SK-N-SH treated with all-trans-retinoic acid at 6 μM for 48 hours (cell line): ENCODE results near the gene CCDC172.

ENCODE experiments used
- ATAC-seq: fragments of 200-7000 bp; cut with Tn5 transposase; 3 replicates; pipeline ENCODE4 v1.9.1; 2020; ENCODE audit warnings: mild to moderate bottlenecking, moderate library complexity
- ARNTL ChIP-seq: fragments of 450-650 bp; formaldehyde crosslinking; IDR thresholded peaks from 2 replicates; pipeline ENCODE4 v1.5.0; 2020; ENCODE audit warnings: low read depth, mild to moderate bottlenecking, moderate library complexity, borderline replicate concordance
- BACH2 ChIP-seq: fragments of 250-450 bp; sonication (Bioruptor Pico); IDR thresholded peaks from 2 replicates; pipeline ENCODE4 v1.9.0; 2021; ENCODE audit warnings: mild to moderate bottlenecking, borderline replicate concordance
- CREB5 ChIP-seq: fragments of 250-450 bp; sonication (Bioruptor Pico); IDR thresholded peaks from 2 replicates; pipeline ENCODE4 v1.5.1; 2020; ENCODE audit warnings: low read depth, mild to moderate bottlenecking, moderate library complexity
- CSDC2 ChIP-seq: fragments of 250-450 bp; sonication (Bioruptor Pico); IDR thresholded peaks from 2 replicates; pipeline ENCODE4 v1.5.0; 2020; ENCODE audit warnings: mild to moderate bottlenecking, moderate library complexity
- ESRRG ChIP-seq: fragments of 250-450 bp; sonication (Bioruptor Pico); IDR thresholded peaks from 2 replicates; pipeline ENCODE4 v1.6.1; 2021; ENCODE audit warnings: mild to moderate bottlenecking
- GLIS3 ChIP-seq: fragments of 250-450 bp; sonication (Bioruptor Pico); IDR thresholded peaks from 2 replicates; pipeline ENCODE4 v1.5.0; 2020; ENCODE audit warnings: mild to moderate bottlenecking, moderate library complexity
- ISL1 ChIP-seq: fragments of 250-450 bp; sonication (Bioruptor Pico); IDR thresholded peaks from 2 replicates; pipeline ENCODE4 v2.1.2; 2022; ENCODE audit warnings: mild to moderate bottlenecking, moderate library complexity
- OSR1 ChIP-seq: fragments of 250-450 bp; sonication (Bioruptor Pico); IDR thresholded peaks from 2 replicates; pipeline ENCODE4 v1.8.0; 2022; ENCODE audit warnings: moderate library complexity, mild to moderate bottlenecking, inconsistent platforms
- PATZ1 ChIP-seq: fragments of 250-450 bp; sonication (Bioruptor Pico); IDR thresholded peaks from 2 replicates; pipeline ENCODE4 v1.8.0; 2020; ENCODE audit warnings: mild to moderate bottlenecking, moderate library complexity, borderline replicate concordance
- POU6F1 ChIP-seq: fragments of 250-450 bp; sonication (Bioruptor Pico); IDR thresholded peaks from 2 replicates; pipeline ENCODE4 v1.8.0; 2021; ENCODE audit warnings: low read depth, mild to moderate bottlenecking, moderate library complexity, borderline replicate concordance
- PPARA ChIP-seq: fragments of 250-450 bp; sonication (Bioruptor Pico); IDR thresholded peaks from 2 replicates; pipeline ENCODE4 v1.5.0; 2020; ENCODE audit warnings: mild to moderate bottlenecking, borderline replicate concordance
- RARB ChIP-seq: fragments of 250-450 bp; sonication (Bioruptor Pico); IDR thresholded peaks from 2 replicates; pipeline ENCODE4 v1.8.0; 2021; ENCODE audit warnings: mild to moderate bottlenecking, moderate library complexity
- SNAI2 ChIP-seq: fragments of 250-450 bp; sonication (Bioruptor Pico); IDR thresholded peaks from 2 replicates; pipeline ENCODE4 v1.5.0; 2020; ENCODE audit warnings: mild to moderate bottlenecking, moderate library complexity
- TCF4 ChIP-seq: fragments of 250-450 bp; sonication (Bioruptor Pico); IDR thresholded peaks from 2 replicates; pipeline ENCODE4 v1.8.0; 2021; ENCODE audit warnings: mild to moderate bottlenecking, moderate library complexity, borderline replicate concordance
- TOX ChIP-seq: fragments of 250-450 bp; sonication (Bioruptor Pico); IDR thresholded peaks from 2 replicates; pipeline ENCODE4 v1.8.0; 2021; ENCODE audit warnings: mild to moderate bottlenecking, moderate library complexity, borderline replicate concordance
- TSHZ2 ChIP-seq: fragments of 250-450 bp; sonication (Bioruptor Pico); IDR thresholded peaks from 2 replicates; pipeline ENCODE4 v1.5.0; 2020; ENCODE audit warnings: mild to moderate bottlenecking, moderate library complexity
- ZFP3 ChIP-seq: fragments of 250-450 bp; sonication (Bioruptor Pico); IDR thresholded peaks from 2 replicates; pipeline ENCODE4 v1.5.0; 2020; ENCODE audit warnings: mild to moderate bottlenecking, moderate library complexity
- ZFP30 ChIP-seq: fragments of 450-650 bp; formaldehyde crosslinking; IDR thresholded peaks from 2 replicates; pipeline ENCODE4 v1.5.0; 2022; ENCODE audit warnings: mild to moderate bottlenecking, moderate library complexity
- ZNF565 ChIP-seq: fragments of 450-650 bp; formaldehyde crosslinking; conservative IDR thresholded peaks from 2 replicates; pipeline ENCODE4 v1.5.0; 2020; ENCODE audit warnings: low read depth, mild to moderate bottlenecking, moderate library complexity

Gene CCDC172

GRCh38 chr10:116403740-116404250 is 79.5 kb downstream of the CCDC172 start:
- no peak for ATAC-seq
- TF ChIP-seq PATZ1 = no peak
- no peak for TF ChIP-seq ZFP3 (CRISPR knock-in tag)
- no peak for TF ChIP-seq BACH2
- TF ChIP-seq OSR1 (CRISPR knock-in tag) = no peak
- no peak for TF ChIP-seq TSHZ2 (CRISPR knock-in tag)
- TF ChIP-seq SNAI2 (CRISPR knock-in tag) = no peak
- TF ChIP-seq TCF4 (CRISPR knock-in tag) = no peak
- no peak for TF ChIP-seq CREB5 (CRISPR knock-in tag)
- TF ChIP-seq ISL1 = no peak
- TF ChIP-seq ARNTL (CRISPR knock-in tag) = no peak
- TF ChIP-seq GLIS3 (CRISPR knock-in tag) = no peak
- no peak for TF ChIP-seq ESRRG (CRISPR knock-in tag)
- no peak for TF ChIP-seq CSDC2 (CRISPR knock-in tag)
- TF ChIP-seq TOX (CRISPR knock-in tag) = no peak

- TF ChIP-seq ARNTL (CRISPR knock-in tag) = no peak
- no peak for TF ChIP-seq OSR1 (CRISPR knock-in tag)
- no peak for TF ChIP-seq ZNF565 (CRISPR knock-in tag)
- TF ChIP-seq PPARA (CRISPR knock-in tag) = no peak
- TF ChIP-seq TCF4 (CRISPR knock-in tag) = no peak
- no peak for TF ChIP-seq RARB (CRISPR knock-in tag)
- TF ChIP-seq PATZ1 = no peak
- TF ChIP-seq TSHZ2 (CRISPR knock-in tag) = no peak
- no peak for TF ChIP-seq CSDC2 (CRISPR knock-in tag)
- no peak for TF ChIP-seq CREB5 (CRISPR knock-in tag)
- no peak for TF ChIP-seq ZFP30 (CRISPR knock-in tag)
- no peak for TF ChIP-seq POU6F1 (CRISPR knock-in tag)
- TF ChIP-seq, all 23 proteins: peak for 0
- ATAC-seq = no peak
Measured at GRCh38 chr10:116408719-116409118, 84.5 kb downstream of the CCDC172 start.
